Thyroid gland (tissue), 4 donors: ENCODE measurements around the gene EDIL3.

Experiments
- CTCF ChIP-seq, 6 experiments: fragments of 200-600 bp in 3 of 6; fragments of 450-650 bp in 3 of 6; sonication (generic) in 3 of 6; IDR thresholded peaks; one replicate each; pipeline ENCODE4 v1.5.1; 2016 to 2019; ENCODE audit warnings: antibody characterized with exemption in 6 of 6, mild to moderate bottlenecking in 2 of 6, inconsistent platforms in 1 of 6, moderate library complexity in 1 of 6
- POLR2A ChIP-seq, 2 donors: fragments of 450-650 bp; IDR thresholded peaks; one replicate each; pipeline ENCODE4 v1.6.1; 2017; ENCODE audit warnings: antibody characterized with exemption in 2 of 2, mild to moderate bottlenecking in 2 of 2, moderate library complexity in 1 of 2

GRCh38 chr5:84118551-84118950 is 266.1 kb downstream of the EDIL3 start:
- TF ChIP-seq CTCF (IDR thresholded peaks at IDR 0.05) (no peak), POLR2A (IDR thresholded peaks at IDR 0.05) (no peak)
